Transverse colon (tissue), 4 donors: ENCODE measurements around the gene ESRRG.

Source experiments
- CTCF ChIP-seq, 5 experiments: fragments of 200-600 bp in 3 of 5; fragments of 450-650 bp in 2 of 5; sonication (generic) in 3 of 5; IDR thresholded peaks; 1 replicate in 2 of 5; 2 replicates in 3 of 5; pipeline ENCODE4 v1.5.1; 2016 to 2017; ENCODE audit warnings: antibody characterized with exemption in 5 of 5, inconsistent platforms in 3 of 5, mild to moderate bottlenecking in 2 of 5, moderate library complexity in 1 of 5
- EP300 ChIP-seq: sonication (generic); formaldehyde crosslinking; IDR thresholded peaks from one replicate; pipeline ENCODE4 v1.6.1; 2017; ENCODE audit warnings: antibody characterized with exemption, low read depth
- POLR2A ChIP-seq: fragments of 450-650 bp; IDR thresholded peaks from one replicate; pipeline ENCODE4 v1.6.1; 2016; ENCODE audit warnings: antibody characterized with exemption, mild to moderate bottlenecking, moderate library complexity
- POLR2AphosphoS5 ChIP-seq, 3 donors: sonication (generic); formaldehyde crosslinking; IDR thresholded peaks; one replicate each; pipeline ENCODE4 v1.6.1; 2016; ENCODE audit warnings: antibody characterized with exemption in 3 of 3

- no peak for TF ChIP-seq CTCF (IDR thresholded peaks at IDR 0.05)
- TF ChIP-seq POLR2AphosphoS5 (IDR thresholded peaks at IDR 0.05): no peak
- no peak for TF ChIP-seq POLR2A
- no peak for TF ChIP-seq EP300
These were observed 16.6 kb upstream of the ESRRG start for GRCh38 chr1:216739793-216740192.
